ENCODE data around the gene TRPC3.
"Not testable (repeated sequence)": the region's sequence is repeated elsewhere in the genome, so short reads cannot be mapped to it uniquely, and the experiment has no call there.

The TRPC3 gene

GRCh38 chr4:121936101-121936500 lies 15.8 kb downstream of the TRPC3 start (continued):
- TF ChIP-seq CSRNP3 (CRISPR knock-in tag; IDR thresholded peaks at IDR 0.05) (no peak), ZC3H10 (CRISPR knock-in tag; IDR thresholded peaks at IDR 0.05) (no peak), RARB (CRISPR knock-in tag; IDR thresholded peaks at IDR 0.05) (no peak), ZNF8 (CRISPR knock-in tag; IDR thresholded peaks at IDR 0.05) (no peak), CSDC2 (CRISPR knock-in tag; IDR thresholded peaks at IDR 0.05) (no peak)

DNA sequence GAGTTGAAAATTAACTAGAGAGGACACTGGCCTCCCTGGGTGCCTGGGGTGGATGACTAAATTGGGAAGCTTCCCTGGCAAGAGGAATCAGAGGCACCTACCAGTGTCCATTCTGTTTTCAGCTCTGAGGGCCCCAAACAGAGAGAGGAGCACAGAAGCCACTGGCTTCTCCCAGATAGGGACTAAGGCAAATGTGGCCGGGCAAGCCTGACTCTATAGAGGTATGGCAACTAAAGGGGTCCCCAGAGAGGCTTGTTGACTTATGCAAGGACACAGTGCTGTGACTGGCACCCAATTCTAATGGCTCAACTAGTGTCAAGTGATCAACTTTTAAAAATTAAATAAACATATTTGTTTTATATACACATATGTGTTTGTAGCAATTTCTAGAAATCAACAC lies 17.2 kb downstream of the TRPC3 start:
- ATAC-seq, result no peak
- TF ChIP-seq ISL1 (CRISPR knock-in tag; IDR thresholded peaks at IDR 0.05), result no peak
- TF ChIP-seq, protein P1, sequence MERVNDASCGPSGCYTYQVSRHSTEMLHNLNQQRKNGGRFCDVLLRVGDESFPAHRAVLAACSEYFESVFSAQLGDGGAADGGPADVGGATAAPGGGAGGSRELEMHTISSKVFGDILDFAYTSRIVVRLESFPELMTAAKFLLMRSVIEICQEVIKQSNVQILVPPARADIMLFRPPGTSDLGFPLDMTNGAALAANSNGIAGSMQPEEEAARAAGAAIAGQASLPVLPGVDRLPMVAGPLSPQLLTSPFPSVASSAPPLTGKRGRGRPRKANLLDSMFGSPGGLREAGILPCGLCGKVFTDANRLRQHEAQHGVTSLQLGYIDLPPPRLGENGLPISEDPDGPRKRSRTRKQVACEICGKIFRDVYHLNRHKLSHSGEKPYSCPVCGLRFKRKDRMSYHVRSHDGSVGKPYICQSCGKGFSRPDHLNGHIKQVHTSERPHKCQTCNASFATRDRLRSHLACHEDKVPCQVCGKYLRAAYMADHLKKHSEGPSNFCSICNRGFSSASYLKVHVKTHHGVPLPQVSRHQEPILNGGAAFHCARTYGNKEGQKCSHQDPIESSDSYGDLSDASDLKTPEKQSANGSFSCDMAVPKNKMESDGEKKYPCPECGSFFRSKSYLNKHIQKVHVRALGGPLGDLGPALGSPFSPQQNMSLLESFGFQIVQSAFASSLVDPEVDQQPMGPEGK (CRISPR knock-in tag; IDR thresholded peaks at IDR 0.05; ENCODE audit: borderline replicate concordance), result no peak

- no peak for TF ChIP-seq ESRRG (CRISPR knock-in tag; IDR thresholded peaks at IDR 0.05)
- TF ChIP-seq ZNF8 (CRISPR knock-in tag; IDR thresholded peaks at IDR 0.05), result no peak
- no peak for TF ChIP-seq OSR1 (CRISPR knock-in tag; IDR thresholded peaks at IDR 0.05)
- TF ChIP-seq ARNTL (CRISPR knock-in tag; IDR thresholded peaks at IDR 0.05; ENCODE audit: borderline replicate concordance, low read depth), result no peak
- TF ChIP-seq GLIS3 (CRISPR knock-in tag; IDR thresholded peaks at IDR 0.05), result no peak
- no peak for TF ChIP-seq ZFP30 (CRISPR knock-in tag; IDR thresholded peaks at IDR 0.05)
- ATAC-seq, result no peak
These were observed 19.5 kb downstream of the TRPC3 start for GRCh38 chr4:121932212-121932974.

- TF ChIP-seq GLIS3 (CRISPR knock-in tag; IDR thresholded peaks at IDR 0.05) (no peak), ESRRG (CRISPR knock-in tag; IDR thresholded peaks at IDR 0.05) (no peak), PPARA (CRISPR knock-in tag; IDR thresholded peaks at IDR 0.05; ENCODE audit: borderline replicate concordance) (no peak), ZNF70 (CRISPR knock-in tag; IDR thresholded peaks at IDR 0.05) (no peak), ARNTL (CRISPR knock-in tag; IDR thresholded peaks at IDR 0.05; ENCODE audit: borderline replicate concordance, low read depth) (no peak)
- TF ChIP-seq, protein P2, sequence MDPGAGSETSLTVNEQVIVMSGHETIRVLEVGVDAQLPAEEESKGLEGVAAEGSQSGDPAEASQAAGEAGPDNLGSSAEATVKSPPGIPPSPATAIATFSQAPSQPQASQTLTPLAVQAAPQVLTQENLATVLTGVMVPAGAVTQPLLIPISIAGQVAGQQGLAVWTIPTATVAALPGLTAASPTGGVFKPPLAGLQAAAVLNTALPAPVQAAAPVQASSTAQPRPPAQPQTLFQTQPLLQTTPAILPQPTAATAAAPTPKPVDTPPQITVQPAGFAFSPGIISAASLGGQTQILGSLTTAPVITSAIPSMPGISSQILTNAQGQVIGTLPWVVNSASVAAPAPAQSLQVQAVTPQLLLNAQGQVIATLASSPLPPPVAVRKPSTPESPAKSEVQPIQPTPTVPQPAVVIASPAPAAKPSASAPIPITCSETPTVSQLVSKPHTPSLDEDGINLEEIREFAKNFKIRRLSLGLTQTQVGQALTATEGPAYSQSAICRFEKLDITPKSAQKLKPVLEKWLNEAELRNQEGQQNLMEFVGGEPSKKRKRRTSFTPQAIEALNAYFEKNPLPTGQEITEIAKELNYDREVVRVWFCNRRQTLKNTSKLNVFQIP (CRISPR knock-in tag; IDR thresholded peaks at IDR 0.05; ENCODE audit: borderline replicate concordance, low read depth), result no peak
- ATAC-seq, result no peak
These were observed 21.6 kb downstream of the TRPC3 start for GRCh38 chr4:121930304-121930703.

GRCh38 chr4:121927948-121928347 lies 23.9 kb downstream of the TRPC3 start:
- no peak for TF ChIP-seq ZFP30 (CRISPR knock-in tag; IDR thresholded peaks at IDR 0.05)
- TF ChIP-seq ZFP3 (CRISPR knock-in tag; IDR thresholded peaks at IDR 0.05), result no peak
- no peak for TF ChIP-seq TCF4 (CRISPR knock-in tag; IDR thresholded peaks at IDR 0.05; ENCODE audit: borderline replicate concordance)
- TF ChIP-seq CSRNP3 (CRISPR knock-in tag; IDR thresholded peaks at IDR 0.05), result no peak
- no peak for TF ChIP-seq GLIS3 (CRISPR knock-in tag; IDR thresholded peaks at IDR 0.05)
- no peak for TF ChIP-seq ZNF8 (CRISPR knock-in tag; IDR thresholded peaks at IDR 0.05)
- TF ChIP-seq BACH2 (CRISPR knock-in tag; IDR thresholded peaks at IDR 0.05; ENCODE audit: borderline replicate concordance), result no peak
- no peak for TF ChIP-seq SNAI2 (CRISPR knock-in tag; IDR thresholded peaks at IDR 0.05)
- TF ChIP-seq OSR1 (CRISPR knock-in tag; IDR thresholded peaks at IDR 0.05), result no peak
- TF ChIP-seq PPARA (CRISPR knock-in tag; IDR thresholded peaks at IDR 0.05; ENCODE audit: borderline replicate concordance), result no peak
- no peak for TF ChIP-seq ARNTL (CRISPR knock-in tag; IDR thresholded peaks at IDR 0.05; ENCODE audit: borderline replicate concordance, low read depth)
- TF ChIP-seq, protein P3, sequence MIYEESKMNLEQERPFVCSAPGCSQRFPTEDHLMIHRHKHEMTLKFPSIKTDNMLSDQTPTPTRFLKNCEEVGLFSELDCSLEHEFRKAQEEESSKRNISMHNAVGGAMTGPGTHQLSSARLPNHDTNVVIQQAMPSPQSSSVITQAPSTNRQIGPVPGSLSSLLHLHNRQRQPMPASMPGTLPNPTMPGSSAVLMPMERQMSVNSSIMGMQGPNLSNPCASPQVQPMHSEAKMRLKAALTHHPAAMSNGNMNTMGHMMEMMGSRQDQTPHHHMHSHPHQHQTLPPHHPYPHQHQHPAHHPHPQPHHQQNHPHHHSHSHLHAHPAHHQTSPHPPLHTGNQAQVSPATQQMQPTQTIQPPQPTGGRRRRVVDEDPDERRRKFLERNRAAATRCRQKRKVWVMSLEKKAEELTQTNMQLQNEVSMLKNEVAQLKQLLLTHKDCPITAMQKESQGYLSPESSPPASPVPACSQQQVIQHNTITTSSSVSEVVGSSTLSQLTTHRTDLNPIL (CRISPR knock-in tag; IDR thresholded peaks at IDR 0.05; ENCODE audit: low read depth), result no peak
- TF ChIP-seq ZC3H10 (CRISPR knock-in tag; IDR thresholded peaks at IDR 0.05), result no peak
- TF ChIP-seq ESRRG (CRISPR knock-in tag; IDR thresholded peaks at IDR 0.05), result no peak
- no peak for ATAC-seq

GRCh38 chr4:121926490-121926889 lies 25.4 kb downstream of the TRPC3 start:
- not testable (repeated sequence) for ATAC-seq

Data from SK-N-SH treated with all-trans-retinoic acid at 6 μM for 48 hours (cell line).